ENCODE measurements around the gene ZNF236. TPM values are rescaled to one million over a fixed set of nuclear protein-coding genes. Genes with fewer than 3 reads are reported as not detected.

ZNF236 gene
- total and polyA plus RNA-seq, 4 donors = 0.83 to 8.2 (median 5.0) TPM

DNA sequence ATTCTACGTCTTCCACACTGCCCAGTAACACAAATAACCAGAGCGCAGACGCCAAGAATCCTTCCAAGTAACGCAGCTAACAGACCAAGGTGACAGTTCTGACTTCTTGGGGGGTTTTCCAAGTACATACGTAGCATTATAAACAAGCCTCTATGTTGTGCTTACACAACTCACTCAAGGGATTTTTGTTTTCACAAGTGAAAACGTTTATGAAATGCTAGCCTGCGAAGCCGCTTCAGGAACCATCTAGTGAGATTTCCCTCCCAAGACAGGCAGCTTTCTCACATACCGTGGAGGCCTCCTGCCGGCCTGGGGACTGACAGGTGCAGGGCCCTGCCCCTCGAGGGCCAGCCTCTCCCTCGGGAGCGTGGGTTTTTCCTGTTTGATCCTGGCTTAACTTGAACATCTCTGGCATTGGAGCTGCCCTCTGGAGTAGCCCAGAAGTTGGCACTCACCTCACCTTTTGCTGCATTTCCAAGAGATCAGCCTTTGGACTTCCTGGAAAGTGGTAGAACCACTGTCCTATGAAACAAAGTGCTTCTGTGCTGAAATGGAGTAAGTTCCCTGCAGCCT is 159.1 kb downstream of the ZNF236 start:
- Histone ChIP-seq H3K4me1 (ENCODE audit: control insufficient read depth in 4 of 4, insufficient read depth in 4 of 4, low read length in 3 of 4) (peaks cover 3 to 27% (median 22%) of the 10 kb centered on the region in 4 donors), H3K27me3 (ENCODE audit: control insufficient read depth in 4 of 4, insufficient read depth in 4 of 4, low read length in 3 of 4) (no peaks in the 10 kb centered on the region), H3K27ac (ENCODE audit: low read depth in 1 of 2, low read length in 2 of 2) (no peak overlapping the region), H3K9me3 (ENCODE audit: control insufficient read depth in 4 of 4, low read length in 3 of 4) (no peaks in the 10 kb centered on the region), H3K4me3 (ENCODE audit: low read depth in 1 of 3, low read length in 3 of 3) (no peak overlapping the region), H3K9ac (ENCODE audit: low read depth in 1 of 2, low read length in 2 of 2) (no peak overlapping the region), H3K36me3 (ENCODE audit: control insufficient read depth in 4 of 4, insufficient read depth in 3 of 4, low read depth in 1 of 4, low read length in 3 of 4) (no peaks in the 10 kb centered on the region)
- peak in 1 of 2 donors; percentile 52 for TF ChIP-seq RAD21 (IDR thresholded peaks at IDR 0.05)
- peak; percentile 79 to 86 for TF ChIP-seq RXRA (IDR thresholded peaks at IDR 0.05)
- TF ChIP-seq, protein P1, sequence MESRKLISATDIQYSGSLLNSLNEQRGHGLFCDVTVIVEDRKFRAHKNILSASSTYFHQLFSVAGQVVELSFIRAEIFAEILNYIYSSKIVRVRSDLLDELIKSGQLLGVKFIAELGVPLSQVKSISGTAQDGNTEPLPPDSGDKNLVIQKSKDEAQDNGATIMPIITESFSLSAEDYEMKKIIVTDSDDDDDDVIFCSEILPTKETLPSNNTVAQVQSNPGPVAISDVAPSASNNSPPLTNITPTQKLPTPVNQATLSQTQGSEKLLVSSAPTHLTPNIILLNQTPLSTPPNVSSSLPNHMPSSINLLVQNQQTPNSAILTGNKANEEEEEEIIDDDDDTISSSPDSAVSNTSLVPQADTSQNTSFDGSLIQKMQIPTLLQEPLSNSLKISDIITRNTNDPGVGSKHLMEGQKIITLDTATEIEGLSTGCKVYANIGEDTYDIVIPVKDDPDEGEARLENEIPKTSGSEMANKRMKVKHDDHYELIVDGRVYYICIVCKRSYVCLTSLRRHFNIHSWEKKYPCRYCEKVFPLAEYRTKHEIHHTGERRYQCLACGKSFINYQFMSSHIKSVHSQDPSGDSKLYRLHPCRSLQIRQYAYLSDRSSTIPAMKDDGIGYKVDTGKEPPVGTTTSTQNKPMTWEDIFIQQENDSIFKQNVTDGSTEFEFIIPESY (IDR thresholded peaks at IDR 0.05) = no peak
- peak; percentile 40 to 78 for TF ChIP-seq JUND (IDR thresholded peaks at IDR 0.05)
- peak; percentile 95 to 96 for TF ChIP-seq HNF4A (conservative IDR thresholded peaks at IDR 0.05)
- TF ChIP-seq TAF1 (conservative IDR thresholded peaks at IDR 0.05) = no peak
- no peak for TF ChIP-seq EGR1 (IDR thresholded peaks at IDR 0.05; ENCODE audit: low read depth in 2 of 2)
- TF ChIP-seq HNF4G (IDR thresholded peaks at IDR 0.05) = peak; percentile 89
- TF ChIP-seq FOXA2 (IDR thresholded peaks at IDR 0.05) = no peak
- peak in 1 of 2 donors; percentile 10 for TF ChIP-seq GABPA (IDR thresholded peaks at IDR 0.05 in 1 of 2, conservative IDR thresholded peaks at IDR 0.05 in 1 of 2)
- TF ChIP-seq YY1 (IDR thresholded peaks at IDR 0.05) = peak; percentile 69
- TF ChIP-seq, protein P2, sequence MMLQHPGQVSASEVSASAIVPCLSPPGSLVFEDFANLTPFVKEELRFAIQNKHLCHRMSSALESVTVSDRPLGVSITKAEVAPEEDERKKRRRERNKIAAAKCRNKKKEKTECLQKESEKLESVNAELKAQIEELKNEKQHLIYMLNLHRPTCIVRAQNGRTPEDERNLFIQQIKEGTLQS (IDR thresholded peaks at IDR 0.05) = peak; percentile 25
- TF ChIP-seq, protein P3, sequence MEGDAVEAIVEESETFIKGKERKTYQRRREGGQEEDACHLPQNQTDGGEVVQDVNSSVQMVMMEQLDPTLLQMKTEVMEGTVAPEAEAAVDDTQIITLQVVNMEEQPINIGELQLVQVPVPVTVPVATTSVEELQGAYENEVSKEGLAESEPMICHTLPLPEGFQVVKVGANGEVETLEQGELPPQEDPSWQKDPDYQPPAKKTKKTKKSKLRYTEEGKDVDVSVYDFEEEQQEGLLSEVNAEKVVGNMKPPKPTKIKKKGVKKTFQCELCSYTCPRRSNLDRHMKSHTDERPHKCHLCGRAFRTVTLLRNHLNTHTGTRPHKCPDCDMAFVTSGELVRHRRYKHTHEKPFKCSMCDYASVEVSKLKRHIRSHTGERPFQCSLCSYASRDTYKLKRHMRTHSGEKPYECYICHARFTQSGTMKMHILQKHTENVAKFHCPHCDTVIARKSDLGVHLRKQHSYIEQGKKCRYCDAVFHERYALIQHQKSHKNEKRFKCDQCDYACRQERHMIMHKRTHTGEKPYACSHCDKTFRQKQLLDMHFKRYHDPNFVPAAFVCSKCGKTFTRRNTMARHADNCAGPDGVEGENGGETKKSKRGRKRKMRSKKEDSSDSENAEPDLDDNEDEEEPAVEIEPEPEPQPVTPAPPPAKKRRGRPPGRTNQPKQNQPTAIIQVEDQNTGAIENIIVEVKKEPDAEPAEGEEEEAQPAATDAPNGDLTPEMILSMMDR (IDR thresholded peaks at IDR 0.05; ENCODE audit: low read depth, low read length, missing input control) = no peak
- peak; percentile 75 for TF ChIP-seq SP1 (IDR thresholded peaks at IDR 0.05)
- TF ChIP-seq NR2F2 (IDR thresholded peaks at IDR 0.05) = no peak
- TF ChIP-seq, protein P4, sequence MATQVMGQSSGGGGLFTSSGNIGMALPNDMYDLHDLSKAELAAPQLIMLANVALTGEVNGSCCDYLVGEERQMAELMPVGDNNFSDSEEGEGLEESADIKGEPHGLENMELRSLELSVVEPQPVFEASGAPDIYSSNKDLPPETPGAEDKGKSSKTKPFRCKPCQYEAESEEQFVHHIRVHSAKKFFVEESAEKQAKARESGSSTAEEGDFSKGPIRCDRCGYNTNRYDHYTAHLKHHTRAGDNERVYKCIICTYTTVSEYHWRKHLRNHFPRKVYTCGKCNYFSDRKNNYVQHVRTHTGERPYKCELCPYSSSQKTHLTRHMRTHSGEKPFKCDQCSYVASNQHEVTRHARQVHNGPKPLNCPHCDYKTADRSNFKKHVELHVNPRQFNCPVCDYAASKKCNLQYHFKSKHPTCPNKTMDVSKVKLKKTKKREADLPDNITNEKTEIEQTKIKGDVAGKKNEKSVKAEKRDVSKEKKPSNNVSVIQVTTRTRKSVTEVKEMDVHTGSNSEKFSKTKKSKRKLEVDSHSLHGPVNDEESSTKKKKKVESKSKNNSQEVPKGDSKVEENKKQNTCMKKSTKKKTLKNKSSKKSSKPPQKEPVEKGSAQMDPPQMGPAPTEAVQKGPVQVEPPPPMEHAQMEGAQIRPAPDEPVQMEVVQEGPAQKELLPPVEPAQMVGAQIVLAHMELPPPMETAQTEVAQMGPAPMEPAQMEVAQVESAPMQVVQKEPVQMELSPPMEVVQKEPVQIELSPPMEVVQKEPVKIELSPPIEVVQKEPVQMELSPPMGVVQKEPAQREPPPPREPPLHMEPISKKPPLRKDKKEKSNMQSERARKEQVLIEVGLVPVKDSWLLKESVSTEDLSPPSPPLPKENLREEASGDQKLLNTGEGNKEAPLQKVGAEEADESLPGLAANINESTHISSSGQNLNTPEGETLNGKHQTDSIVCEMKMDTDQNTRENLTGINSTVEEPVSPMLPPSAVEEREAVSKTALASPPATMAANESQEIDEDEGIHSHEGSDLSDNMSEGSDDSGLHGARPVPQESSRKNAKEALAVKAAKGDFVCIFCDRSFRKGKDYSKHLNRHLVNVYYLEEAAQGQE (IDR thresholded peaks at IDR 0.05) = peak; percentile 60
- TF ChIP-seq, protein P5, sequence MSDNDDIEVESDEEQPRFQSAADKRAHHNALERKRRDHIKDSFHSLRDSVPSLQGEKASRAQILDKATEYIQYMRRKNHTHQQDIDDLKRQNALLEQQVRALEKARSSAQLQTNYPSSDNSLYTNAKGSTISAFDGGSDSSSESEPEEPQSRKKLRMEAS (IDR thresholded peaks at IDR 0.05) = peak; percentile 90
- peak; percentile 26 for TF ChIP-seq FOXA1 (IDR thresholded peaks at IDR 0.05)
- 59% methylated on average over 13 of the region's 13 CpGs for WGBS
- peak; percentile 16 for DNase-seq (ENCODE audit: low spot score)

Measured in liver (tissue), 9 donors.